K562 (cell line): ENCODE measurements around the gene TOMM70. TPM values are rescaled to one million over a fixed set of nuclear protein-coding genes. Genes with fewer than 3 reads are reported as not detected.

ENCODE experiments used
- ATAC-seq: fragments of 200-7000 bp; cut with Tn5 transposase; 3 replicates; pipeline ENCODE4 v1.9.1; 2020; ENCODE audit warnings: moderate library complexity
- BruUV-seq: library from RNA; stranded (reverse); fragments of 400-500 nt; replicated peaks from 2 replicates; lab custom pipeline; 2021; lab: Mats Ljungman, UMichigan
- CTCF ChIA-PET: fragments of 300-600 bp; formaldehyde crosslinking; extraction: SDS; loops from one replicate; lab custom pipeline; 2021; ENCODE audit warnings: low intra/inter-chr PET ratio; lab: Yijun Ruan, JAX
- POLR2A ChIA-PET: fragments of 300-600, 350-650 bp; sonication (Branson Sonifier 250); formaldehyde crosslinking; extraction: SDS; loops from one replicate; lab custom pipeline; 2021; ENCODE audit warnings: antibody characterized with exemption, inconsistent platforms; lab: Yijun Ruan, JAX
- DNase-seq, 4 experiments: peaks; one replicate each; pipeline versions ENCODE4 v3.0.0 to v3.0.0-alpha.2; 2011 to 2018; ENCODE audit warnings: low spot score in 3 of 4, mixed read lengths in 3 of 4; ENCODE audit errors: extremely low read depth in 1 of 4
- FAIRE-seq: peaks from 2 replicates; lab custom pipeline; 2011; peaks lifted over from hg19 to GRCh38; lab: Jason Lieb, UNC
- H2AFZ ChIP-seq: 2 replicates; pipeline ENCODE4 v1.6.0; 2011; ENCODE audit warnings: low read depth, low read length, control low read depth, inconsistent platforms
- H3K27ac ChIP-seq: fragments of 200-600 bp; 3 replicates; pipeline ENCODE4 v1.8.0; 2011; ENCODE audit warnings: low read depth, mild to moderate bottlenecking, control low read depth, inconsistent platforms, low read length, moderate library complexity, mixed read lengths; ENCODE audit errors: extremely low read depth
- H3K27me3 ChIP-seq, 2 experiments: fragments of 300-600 bp in 1 of 2; 2 replicates in 1 of 2; 3 replicates in 1 of 2; pipeline versions ENCODE4 v1.6.0 to v1.8.0; 2011; ENCODE audit warnings: inconsistent platforms in 2 of 2, low read length in 2 of 2, mild to moderate bottlenecking in 1 of 2, mixed read lengths in 1 of 2, moderate library complexity in 1 of 2; ENCODE audit not compliant: control insufficient read depth in 2 of 2, insufficient read depth in 2 of 2
- H3K36me3 ChIP-seq: fragments of 300-600 bp; 3 replicates; pipeline ENCODE4 v1.8.0; 2011; ENCODE audit warnings: mild to moderate bottlenecking, low read length, inconsistent platforms; ENCODE audit not compliant: control insufficient read depth, insufficient read depth
- H3K4me1 ChIP-seq, 2 experiments: fragments of 200-600 bp in 1 of 2; replicated peaks in 1 of 2; 2 replicates in 1 of 2; 3 replicates in 1 of 2; pipeline versions ENCODE4 v1.5.1 to v1.8.0; 2011; ENCODE audit warnings: inconsistent platforms in 2 of 2, low read length in 2 of 2, mild to moderate bottlenecking in 1 of 2, mixed read lengths in 1 of 2, moderate library complexity in 1 of 2; ENCODE audit not compliant: control insufficient read depth in 2 of 2, insufficient read depth in 2 of 2
- H3K4me2 ChIP-seq: 2 replicates; pipeline ENCODE4 v1.6.1; 2011; ENCODE audit warnings: low read length, control low read depth, inconsistent platforms, mixed read lengths; ENCODE audit not compliant: insufficient read depth
- H3K4me3 ChIP-seq: fragments of 200-600 bp; sonication (generic), shearing (Covaris generic); 2 replicates; pipeline ENCODE4 v1.5.1; 2016; ENCODE audit warnings: control low read depth, inconsistent platforms
- H3K79me2 ChIP-seq: fragments of 200-600 bp; 3 replicates; pipeline ENCODE4 v1.8.0; 2011; ENCODE audit warnings: low read length, inconsistent platforms; ENCODE audit not compliant: control insufficient read depth, insufficient read depth
- H3K9ac ChIP-seq, 2 experiments: 2 replicates each; pipeline versions ENCODE4 v1.6.0 to v1.6.1; 2011; ENCODE audit warnings: low read depth in 2 of 2, low read length in 2 of 2, control low read depth in 1 of 2, inconsistent platforms in 1 of 2, mild to moderate bottlenecking in 1 of 2, mixed read lengths in 1 of 2; ENCODE audit not compliant: insufficient read depth in 1 of 2
- H3K9me1 ChIP-seq: one replicate; pipeline ENCODE4 v1.6.0; 2011; ENCODE audit warnings: inconsistent platforms, mild to moderate bottlenecking, low read length, moderate library complexity; ENCODE audit not compliant: control insufficient read depth, insufficient read depth
- H3K9me3 ChIP-seq: replicated peaks from 2 replicates; pipeline ENCODE4 v1.5.1; 2011; ENCODE audit warnings: low read depth, low read length, inconsistent platforms; ENCODE audit not compliant: control insufficient read depth, insufficient read depth
- H4K20me1 ChIP-seq: replicated peaks from 2 replicates; pipeline ENCODE4 v1.6.1; 2011; ENCODE audit warnings: low read length, inconsistent platforms, mixed read lengths; ENCODE audit not compliant: control insufficient read depth, insufficient read depth
- CBFA2T2 ChIP-seq: fragments of 450-650 bp; conservative IDR thresholded peaks from 2 replicates; pipeline ENCODE4 v1.6.1; 2017; ENCODE audit warnings: mild to moderate bottlenecking
- GABPB2 ChIP-seq: fragments of 250-450 bp; sonication (Bioruptor Pico); conservative IDR thresholded peaks from 2 replicates; pipeline ENCODE4 v1.5.1; 2021; ENCODE audit warnings: mild to moderate bottlenecking
- HES1 ChIP-seq: fragments of 450-650 bp; IDR thresholded peaks from 2 replicates; pipeline ENCODE4 v1.6.1; 2016; ENCODE audit warnings: low read depth, mild to moderate bottlenecking, moderate library complexity
- HNRNPL ChIP-seq: fragments of 200-400 bp; formaldehyde crosslinking; IDR thresholded peaks from 2 replicates; pipeline ENCODE4 v1.6.1; 2017; ENCODE audit warnings: low read depth, mild to moderate bottlenecking, low read length
- ILK ChIP-seq: fragments of 450-650 bp; IDR thresholded peaks from 2 replicates; pipeline ENCODE4 v1.6.1; 2016; ENCODE audit warnings: missing genetic modification characterization, low read depth, mild to moderate bottlenecking, missing compliant biosample characterization, moderate library complexity, borderline replicate concordance
- MAFK ChIP-seq: IDR thresholded peaks from 2 replicates; pipeline ENCODE4 v1.6.1; 2011; ENCODE audit warnings: low read length, improper control_type of control experiment
- NCOA6 ChIP-seq: fragments of 450-650 bp; IDR thresholded peaks from 2 replicates; pipeline ENCODE4 v1.6.1; 2017; ENCODE audit warnings: mild to moderate bottlenecking
- NFE2 ChIP-seq: IDR thresholded peaks from 2 replicates; pipeline ENCODE4 v1.6.1; 2014; ENCODE audit warnings: antibody characterized with exemption, low read depth
- POLR2H ChIP-seq: IDR thresholded peaks from 2 replicates; pipeline ENCODE4 v1.6.1; 2016; ENCODE audit warnings: missing genetic modification characterization, low read depth, mild to moderate bottlenecking, control low read depth, missing compliant biosample characterization, moderate library complexity
- SMAD2 ChIP-seq: fragments of 150-350 bp; IDR thresholded peaks from 2 replicates; pipeline ENCODE4 v1.6.1; 2014; ENCODE audit warnings: low read depth, mild to moderate bottlenecking, low read length
- ZNF174 ChIP-seq: fragments of 250-450 bp; sonication (Bioruptor Pico); IDR thresholded peaks from 2 replicates; pipeline ENCODE4 v1.4.0; 2020; ENCODE audit warnings: mild to moderate bottlenecking
- ZNF280A ChIP-seq: fragments of 450-650 bp; IDR thresholded peaks from 2 replicates; pipeline ENCODE4 v1.6.1; 2018; ENCODE audit warnings: mild to moderate bottlenecking, low read depth; ENCODE audit not compliant: partially characterized antibody
- ZNF518B ChIP-seq: fragments of 250-450 bp; sonication (Bioruptor Pico); IDR thresholded peaks from 2 replicates; pipeline ENCODE4 v1.5.0; 2021; ENCODE audit warnings: mild to moderate bottlenecking, moderate library complexity
- ZNF589 ChIP-seq: fragments of 200-800 bp; sonication (Bioruptor generic); IDR thresholded peaks from 2 replicates; pipeline ENCODE4 v1.6.1; 2016; ENCODE audit warnings: low read depth, missing genetic modification characterization, missing compliant biosample characterization
- in situ Hi-C: fragments of 300-500 bp; cut with MboI; formaldehyde crosslinking; loops from 4 replicates; pipeline ENCODE4 v1.15.0; 2018; ENCODE audit warnings: inconsistent platforms, mixed read lengths
- intact Hi-C: fragments of 100-400 bp; cut with micrococcal nuclease; formaldehyde crosslinking; loops from 2 replicates; pipeline ENCODE4 v1.14.2; 2022
- polyA plus RNA-seq, 8 experiments: library from polyadenylated mRNA; depleted of rRNA in 4 of 8; stranded (reverse) in 5 of 8; unstranded in 3 of 8; fragments of >200 nt; fragmentation: Nextera tagmentation in 2 of 8; fragmentation: Illumina TruSeq in 1 of 8; extraction: Ambion mirVana in 2 of 8; extraction: Trizol in 1 of 8; gene quantifications; 2 replicates each; pipeline versions ENCODE4 v1.2.1 to v1.2.3, GENCODE V29; 2011 to 2014; ENCODE audit warnings: inconsistent platforms in 1 of 8, missing spikeins in 1 of 8
- total RNA-seq, 7 experiments: library from RNA; depleted of rRNA in 6 of 7; stranded (reverse); fragments of >200 nt in 6 of 7; fragmentation: Illumina TruSeq in 2 of 7; extraction: Trizol in 2 of 7; gene quantifications; 2 replicates each; pipeline versions ENCODE4 v1.2.1 to v1.2.3, GENCODE V29; 2011 to 2021; ENCODE audit warnings: low replicate concordance in 1 of 7
- TF ChIP-seq, protein P1 (sequence below), 2 experiments: fragments of 200-800 bp in 1 of 2; sonication (Bioruptor generic) in 1 of 2; sonication (generic) in 1 of 2; formaldehyde crosslinking in 1 of 2; IDR thresholded peaks in 1 of 2; conservative IDR thresholded peaks in 1 of 2; 2 replicates each; pipeline versions ENCODE4 v1.5.0 to v1.6.1; 2016 to 2020; ENCODE audit warnings: missing compliant biosample characterization in 1 of 2, missing genetic modification characterization in 1 of 2, missing genetic modification reagents in 1 of 2

TOMM70 gene
- total and polyA plus RNA-seq, 9 of the 15 experiments (the other 6 are each of a cell fraction or from before 2014, with no cell fraction given) = 17.5 to 75.6 (median 54.9) TPM

- H3K79me2 ChIP-seq = peaks cover 7% of the 10 kb centered on the region; the same call in 2 of the 3 replicates
- no peaks in the 10 kb centered on the region for H3K36me3 ChIP-seq
- H3K4me1 ChIP-seq = peaks cover 9 to 14% of the 10 kb centered on the region in 2 experiments; a peak in 4 of 5 replicates
- ChIA-PET POLR2A (interaction anchor here (1.2 to 1.5 kb wide), 4 partner anchors 10 to 23 kb away, joined by 3 to 4 read pairs (median 3); no protein-coding TSS in a partner anchor), CTCF (no interaction called here)
- no peak for ATAC-seq
- no peak overlapping the region for H2AFZ ChIP-seq
- intact Hi-C loops = no loop called here
- H3K27ac ChIP-seq = no peak overlapping the region
- peak; percentile 11 for FAIRE-seq
- TF ChIP-seq ZNF174 (CRISPR knock-in tag) (no peak), SMAD2 (no peak), POLR2H (no peak), ZNF280A (no peak), HES1 (no peak), ZNF518B (no peak), ILK (tag) (no peak), CBFA2T2 (no peak), NCOA6 (no peak), MAFK (no peak), GABPB2 (CRISPR knock-in tag) (no peak), HNRNPL (no peak), NFE2 (no peak), ZNF589 (no peak)
- TF ChIP-seq, protein P1, sequence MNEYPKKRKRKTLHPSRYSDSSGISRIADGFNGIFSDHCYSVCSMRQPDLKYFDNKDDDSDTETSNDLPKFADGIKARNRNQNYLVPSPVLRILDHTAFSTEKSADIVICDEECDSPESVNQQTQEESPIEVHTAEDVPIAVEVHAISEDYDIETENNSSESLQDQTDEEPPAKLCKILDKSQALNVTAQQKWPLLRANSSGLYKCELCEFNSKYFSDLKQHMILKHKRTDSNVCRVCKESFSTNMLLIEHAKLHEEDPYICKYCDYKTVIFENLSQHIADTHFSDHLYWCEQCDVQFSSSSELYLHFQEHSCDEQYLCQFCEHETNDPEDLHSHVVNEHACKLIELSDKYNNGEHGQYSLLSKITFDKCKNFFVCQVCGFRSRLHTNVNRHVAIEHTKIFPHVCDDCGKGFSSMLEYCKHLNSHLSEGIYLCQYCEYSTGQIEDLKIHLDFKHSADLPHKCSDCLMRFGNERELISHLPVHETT (CRISPR knock-in tag; conservative IDR thresholded peaks at IDR 0.05 in 1 of 2, IDR thresholded peaks at IDR 0.05 in 1 of 2) = no peak
- TF ChIP-seq, all 486 proteins: peak for 0
- no peak for DNase-seq
- no peak overlapping the region for H3K4me2 ChIP-seq
- H3K9me1 ChIP-seq = no peaks in the 10 kb centered on the region
- BruUV-seq = no TSS peak
- H3K9me3 ChIP-seq = no peaks in the 10 kb centered on the region
- no peaks in the 10 kb centered on the region for H4K20me1 ChIP-seq
- in situ Hi-C loops = no loop called here
- H3K4me3 ChIP-seq = no peak overlapping the region
- no peaks in the 10 kb centered on the region for H3K27me3 ChIP-seq
- no peak overlapping the region for H3K9ac ChIP-seq
Measured at GRCh38 chr3:100333051-100333450, 67.8 kb downstream of the TOMM70 start.
